ENCODE data around the gene SMIM41. TPM values are rescaled to one million over a fixed set of nuclear protein-coding genes. Genes with fewer than 3 reads are reported as not detected.

SMIM41 gene
- polyA plus RNA-seq, 1 donor from 2014 or later = not detected

- Histone ChIP-seq H3K36me3 (ENCODE audit: insufficient read depth, low read length) (no peaks in the 10 kb centered on the region), H3K9me2 (ENCODE audit: insufficient read depth, low read length) (no peaks in the 10 kb centered on the region), H3K9me3 (ENCODE audit: low read length) (no peaks in the 10 kb centered on the region), H3K27me3 (ENCODE audit: insufficient read depth, low read depth, low read length) (no peaks in the 10 kb centered on the region), H3K27ac (ENCODE audit: low read length) (no peak overlapping the region), H3K9ac (ENCODE audit: low read length) (no peak overlapping the region), H3K4me3 (ENCODE audit: low read length) (no peak overlapping the region), H2AFZ (ENCODE audit: low read depth, low read length) (no peak overlapping the region), H3F3A (ENCODE audit: insufficient read depth, low read length, poor library complexity, severe bottlenecking) (no peaks in the 10 kb centered on the region), H3K4me2 (ENCODE audit: low read length) (no peak overlapping the region), H3K79me2 (replicated peaks; ENCODE audit: insufficient read depth, low read length) (no peaks in the 10 kb centered on the region), H4K20me1 (ENCODE audit: insufficient read depth) (no peaks in the 10 kb centered on the region)
- TF ChIP-seq RAD21 (conservative IDR thresholded peaks at IDR 0.05) (no peak), REST (IDR thresholded peaks at IDR 0.05; ENCODE audit: borderline replicate concordance) (no peak), CTCF (IDR thresholded peaks at IDR 0.05; ENCODE audit: poor library complexity, severe bottlenecking) (no peak), SMC3 (conservative IDR thresholded peaks at IDR 0.05; ENCODE audit: poor library complexity) (no peak), POLR2AphosphoS5 (IDR thresholded peaks at IDR 0.05) (no peak), EZH2 (IDR thresholded peaks at IDR 0.05; ENCODE audit: borderline replicate concordance, insufficient read depth, low read length, poor library complexity, severe bottlenecking) (no peak), EP300 (conservative IDR thresholded peaks at IDR 0.05; ENCODE audit: poor library complexity, severe bottlenecking) (no peak), MXI1 (conservative IDR thresholded peaks at IDR 0.05; ENCODE audit: poor library complexity, severe bottlenecking) (no peak), TAF1 (IDR thresholded peaks at IDR 0.05; ENCODE audit: low read depth) (no peak)
Observed at GRCh38 chr12:52091061-52091460, 11.6 kb downstream of the SMIM41 start.

GRCh38 chr12:52091869-52092268 lies 12.4 kb downstream of the SMIM41 start:
- TF ChIP-seq SMC3 (conservative IDR thresholded peaks at IDR 0.05; ENCODE audit: poor library complexity) = no peak
- TF ChIP-seq MXI1 (conservative IDR thresholded peaks at IDR 0.05; ENCODE audit: poor library complexity, severe bottlenecking) = no peak
- TF ChIP-seq CTCF (IDR thresholded peaks at IDR 0.05; ENCODE audit: poor library complexity, severe bottlenecking) = no peak
- no peak for TF ChIP-seq EZH2 (IDR thresholded peaks at IDR 0.05; ENCODE audit: borderline replicate concordance, insufficient read depth, low read length, poor library complexity, severe bottlenecking)
- TF ChIP-seq TAF1 (IDR thresholded peaks at IDR 0.05; ENCODE audit: low read depth) = no peak
- no peak for TF ChIP-seq POLR2AphosphoS5 (IDR thresholded peaks at IDR 0.05)
- TF ChIP-seq EP300 (conservative IDR thresholded peaks at IDR 0.05; ENCODE audit: poor library complexity, severe bottlenecking) = no peak
- no peak for TF ChIP-seq REST (IDR thresholded peaks at IDR 0.05; ENCODE audit: borderline replicate concordance)
- no peak for TF ChIP-seq RAD21 (conservative IDR thresholded peaks at IDR 0.05)
- Histone ChIP-seq H3K4me3 (ENCODE audit: low read length) (no peak overlapping the region), H4K20me1 (ENCODE audit: insufficient read depth) (no peaks in the 10 kb centered on the region), H3K27me3 (ENCODE audit: insufficient read depth, low read depth, low read length) (no peaks in the 10 kb centered on the region), H2AFZ (ENCODE audit: low read depth, low read length) (no peak overlapping the region), H3K9me2 (ENCODE audit: insufficient read depth, low read length) (no peaks in the 10 kb centered on the region), H3K79me2 (replicated peaks; ENCODE audit: insufficient read depth, low read length) (no peaks in the 10 kb centered on the region), H3K9ac (ENCODE audit: low read length) (no peak overlapping the region), H3K4me2 (ENCODE audit: low read length) (no peak overlapping the region), H3K36me3 (ENCODE audit: insufficient read depth, low read length) (no peaks in the 10 kb centered on the region), H3K9me3 (ENCODE audit: low read length) (no peaks in the 10 kb centered on the region), H3K27ac (ENCODE audit: low read length) (no peak overlapping the region), H3F3A (ENCODE audit: insufficient read depth, low read length, poor library complexity, severe bottlenecking) (no peaks in the 10 kb centered on the region)
